Mucosa of rectum (tissue), 2 donors: Measurements from ENCODE around the gene AMER3.

Experiments used
- H3K27ac ChIP-seq, 2 donors: one replicate each; pipeline ENCODE4 v1.7.0; 2013; ENCODE audit warnings: inconsistent platforms in 2 of 2, low read depth in 2 of 2, low read length in 2 of 2
- H3K27me3 ChIP-seq, 2 donors: one replicate each; pipeline ENCODE4 v1.7.0; 2013; ENCODE audit warnings: low read length in 2 of 2; ENCODE audit not compliant: control insufficient read depth in 2 of 2, insufficient read depth in 2 of 2
- H3K36me3 ChIP-seq, 2 donors: one replicate each; pipeline ENCODE4 v1.7.0; 2013; ENCODE audit warnings: low read length in 2 of 2; ENCODE audit not compliant: control insufficient read depth in 2 of 2, insufficient read depth in 2 of 2
- H3K4me1 ChIP-seq, 2 donors: one replicate each; pipeline ENCODE4 v1.7.0; 2013; ENCODE audit warnings: low read length in 2 of 2, mild to moderate bottlenecking in 1 of 2; ENCODE audit not compliant: control insufficient read depth in 2 of 2, insufficient read depth in 2 of 2
- H3K4me3 ChIP-seq, 2 donors: one replicate each; pipeline ENCODE4 v1.7.0; 2013; ENCODE audit warnings: low read length in 2 of 2
- H3K9ac ChIP-seq, 2 donors: one replicate each; pipeline ENCODE4 v1.7.0; 2013; ENCODE audit warnings: low read length in 2 of 2, low read depth in 1 of 2, mild to moderate bottlenecking in 1 of 2
- H3K9me3 ChIP-seq, 2 donors: one replicate each; pipeline ENCODE4 v1.7.0; 2013; ENCODE audit warnings: low read length in 2 of 2; ENCODE audit not compliant: control insufficient read depth in 2 of 2
- donor health status: healthy.
- donor health status: Normal muscosa, but diverticular disease.

The AMER3 gene

GRCh38 chr2:130754811-130755210 is 529 bp upstream of the AMER3 start:
- H3K36me3 ChIP-seq, result no peaks in the 10 kb centered on the region
- H3K4me1 ChIP-seq, result no peaks in the 10 kb centered on the region
- no peak overlapping the region for H3K4me3 ChIP-seq
- H3K9me3 ChIP-seq, result no peaks in the 10 kb centered on the region
- H3K9ac ChIP-seq, result no peak overlapping the region
- no peak overlapping the region for H3K27ac ChIP-seq
- peaks cover 12 to 18% of the 10 kb centered on the region in 2 donors for H3K27me3 ChIP-seq

GRCh38 chr2:130756053-130756873 is 923 bp downstream of the AMER3 start:
- H3K9me3 ChIP-seq, result no peaks in the 10 kb centered on the region
- H3K4me3 ChIP-seq, result peak overlapping the region in 1 of 2 donors; percentile 35
- H3K4me1 ChIP-seq, result no peaks in the 10 kb centered on the region
- H3K36me3 ChIP-seq, result no peaks in the 10 kb centered on the region
- no peak overlapping the region for H3K9ac ChIP-seq
- peaks cover 12 to 18% of the 10 kb centered on the region in 2 donors for H3K27me3 ChIP-seq
- H3K27ac ChIP-seq, result no peak overlapping the region

GRCh38 chr2:130756874-130757668 is 1.7 kb downstream of the AMER3 start:
- no peak overlapping the region for H3K4me3 ChIP-seq
- no peak overlapping the region for H3K9ac ChIP-seq
- H3K27me3 ChIP-seq, result peaks cover 12 to 18% of the 10 kb centered on the region in 2 donors
- no peaks in the 10 kb centered on the region for H3K9me3 ChIP-seq
- no peaks in the 10 kb centered on the region for H3K4me1 ChIP-seq
- H3K27ac ChIP-seq, result no peak overlapping the region
- no peaks in the 10 kb centered on the region for H3K36me3 ChIP-seq

- H3K4me3 ChIP-seq, result no peak overlapping the region
- no peak overlapping the region for H3K9ac ChIP-seq
- H3K9me3 ChIP-seq, result no peaks in the 10 kb centered on the region
- no peak overlapping the region for H3K27ac ChIP-seq
- H3K27me3 ChIP-seq, result peaks cover 11 to 13% of the 10 kb centered on the region in 2 donors
- H3K36me3 ChIP-seq, result no peaks in the 10 kb centered on the region
- no peaks in the 10 kb centered on the region for H3K4me1 ChIP-seq
These were observed 4.8 kb downstream of the AMER3 start for GRCh38 chr2:130759906-130760753.

- H3K9ac ChIP-seq, result no peak overlapping the region
- no peaks in the 10 kb centered on the region for H3K36me3 ChIP-seq
- no peaks in the 10 kb centered on the region for H3K4me1 ChIP-seq
- peaks cover 7 to 9% of the 10 kb centered on the region in 2 donors for H3K27me3 ChIP-seq
- H3K27ac ChIP-seq, result no peak overlapping the region
- H3K4me3 ChIP-seq, result no peak overlapping the region
- no peaks in the 10 kb centered on the region for H3K9me3 ChIP-seq
These were observed 5.7 kb downstream of the AMER3 start for GRCh38 chr2:130760754-130761751.

- Histone ChIP-seq H3K4me1 (no peaks in the 10 kb centered on the region), H3K36me3 (no peaks in the 10 kb centered on the region), H3K9ac (no peak overlapping the region), H3K27me3 (peaks cover 0 to 7% of the 10 kb centered on the region in 2 donors), H3K4me3 (no peak overlapping the region), H3K27ac (no peak overlapping the region), H3K9me3 (no peaks in the 10 kb centered on the region)
These were observed 6.9 kb downstream of the AMER3 start for GRCh38 chr2:130762031-130762909.

- H3K27ac ChIP-seq, result no peak overlapping the region
- H3K27me3 ChIP-seq, result peaks cover 0 to 4% of the 10 kb centered on the region in 2 donors
- H3K4me1 ChIP-seq, result no peaks in the 10 kb centered on the region
- no peaks in the 10 kb centered on the region for H3K36me3 ChIP-seq
- H3K9me3 ChIP-seq, result no peaks in the 10 kb centered on the region
- no peak overlapping the region for H3K9ac ChIP-seq
- H3K4me3 ChIP-seq, result no peak overlapping the region
These were observed 7.6 kb downstream of the AMER3 start for GRCh38 chr2:130762910-130763385.

- no peaks in the 10 kb centered on the region for H3K36me3 ChIP-seq
- no peak overlapping the region for H3K27ac ChIP-seq
- H3K27me3 ChIP-seq, result peaks cover 0 to 4% of the 10 kb centered on the region in 2 donors
- no peak overlapping the region for H3K9ac ChIP-seq
- no peaks in the 10 kb centered on the region for H3K9me3 ChIP-seq
- no peak overlapping the region for H3K4me3 ChIP-seq
- no peaks in the 10 kb centered on the region for H3K4me1 ChIP-seq
These were observed 8.1 kb downstream of the AMER3 start for GRCh38 chr2:130763405-130763804.
